ENCODE data around the gene RASSF3.

DNA sequence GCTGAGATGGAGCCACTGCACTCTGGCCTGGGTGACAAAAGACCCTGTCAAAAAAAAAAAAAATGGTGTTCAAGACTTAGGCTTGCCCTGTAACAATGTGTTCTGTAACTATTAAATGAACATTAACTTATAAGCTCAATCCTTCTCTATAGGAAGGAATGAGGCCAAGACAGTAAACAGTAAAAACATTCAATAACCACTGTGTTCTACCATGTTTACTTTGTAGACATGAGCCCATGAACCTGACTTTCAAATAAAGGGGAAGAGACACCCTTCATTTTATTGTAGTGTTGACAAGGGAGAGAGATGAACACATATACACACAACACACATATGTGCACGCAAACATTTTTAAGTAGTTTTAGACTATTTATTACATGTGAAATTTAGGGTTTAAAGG, 20.1 kb upstream of the RASSF3 start:
- TF ChIP-seq, protein P1, sequence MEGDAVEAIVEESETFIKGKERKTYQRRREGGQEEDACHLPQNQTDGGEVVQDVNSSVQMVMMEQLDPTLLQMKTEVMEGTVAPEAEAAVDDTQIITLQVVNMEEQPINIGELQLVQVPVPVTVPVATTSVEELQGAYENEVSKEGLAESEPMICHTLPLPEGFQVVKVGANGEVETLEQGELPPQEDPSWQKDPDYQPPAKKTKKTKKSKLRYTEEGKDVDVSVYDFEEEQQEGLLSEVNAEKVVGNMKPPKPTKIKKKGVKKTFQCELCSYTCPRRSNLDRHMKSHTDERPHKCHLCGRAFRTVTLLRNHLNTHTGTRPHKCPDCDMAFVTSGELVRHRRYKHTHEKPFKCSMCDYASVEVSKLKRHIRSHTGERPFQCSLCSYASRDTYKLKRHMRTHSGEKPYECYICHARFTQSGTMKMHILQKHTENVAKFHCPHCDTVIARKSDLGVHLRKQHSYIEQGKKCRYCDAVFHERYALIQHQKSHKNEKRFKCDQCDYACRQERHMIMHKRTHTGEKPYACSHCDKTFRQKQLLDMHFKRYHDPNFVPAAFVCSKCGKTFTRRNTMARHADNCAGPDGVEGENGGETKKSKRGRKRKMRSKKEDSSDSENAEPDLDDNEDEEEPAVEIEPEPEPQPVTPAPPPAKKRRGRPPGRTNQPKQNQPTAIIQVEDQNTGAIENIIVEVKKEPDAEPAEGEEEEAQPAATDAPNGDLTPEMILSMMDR (conservative IDR thresholded peaks at IDR 0.05; ENCODE audit: low read length) = no peak
- no peak for TF ChIP-seq EZH2phosphoT487 (IDR thresholded peaks at IDR 0.05; ENCODE audit: borderline replicate concordance, low read depth, low read length)

All from OCI-LY7 (cell line).